Kidney epithelial cell (primary cell): ENCODE data around the gene ZNF266. TPM values are rescaled to one million over a fixed set of nuclear protein-coding genes. Genes with fewer than 3 reads are reported as not detected.

ENCODE experiments used
- DNase-seq: peaks from one replicate; pipeline ENCODE4 v3.0.0-alpha.2; 2010; ENCODE audit warnings: low read depth
- H3K27me3 ChIP-seq: 2 replicates; pipeline ENCODE4 v1.6.0; 2011; ENCODE audit warnings: low read length; ENCODE audit not compliant: control insufficient read depth, insufficient read depth
- H3K36me3 ChIP-seq: 2 replicates; pipeline ENCODE4 v1.5.1; 2011; ENCODE audit warnings: low read length; ENCODE audit not compliant: control insufficient read depth, insufficient read depth
- H3K4me3 ChIP-seq: 2 replicates; pipeline ENCODE4 v1.5.1; 2011; ENCODE audit warnings: low read depth, mild to moderate bottlenecking, control low read depth, low read length
- CTCF ChIP-seq: IDR thresholded peaks from 2 replicates; pipeline ENCODE4 v1.5.1; 2011; ENCODE audit warnings: mild to moderate bottlenecking, moderate library complexity, low read length, control low read depth, inconsistent platforms; ENCODE audit not compliant: insufficient read depth, poor library complexity, severe bottlenecking
- total RNA-seq: library from RNA; depleted of rRNA; stranded (reverse); fragments of >200 nt; gene quantifications from 2 replicates; pipeline ENCODE4 v1.2.3, GENCODE V29; 2015

ZNF266 gene
- total RNA-seq, 1 donor from 2014 or later = 14.2 TPM

DNA sequence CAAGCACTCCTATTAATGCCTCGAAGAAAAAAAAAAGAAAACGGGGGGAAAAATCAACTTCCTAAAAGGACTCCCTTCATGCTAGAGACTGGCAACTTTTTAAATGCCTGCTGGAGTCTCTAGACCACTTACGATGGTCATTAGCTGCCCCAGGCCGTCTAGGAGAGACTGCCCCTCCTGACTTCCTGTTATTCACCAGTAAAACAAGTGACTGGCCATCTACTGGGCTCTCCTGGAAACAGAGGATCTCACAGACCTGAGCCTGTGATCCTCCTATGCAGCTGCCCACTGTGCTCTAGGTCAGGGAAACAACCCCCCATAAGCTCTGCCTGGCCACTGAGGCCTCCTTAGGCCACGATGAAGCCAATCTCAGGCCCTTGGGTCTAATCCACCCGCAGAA lies 7.4 kb downstream of the ZNF266 start:
- no peak for TF ChIP-seq CTCF
- no peaks in the 10 kb centered on the region for H3K27me3 ChIP-seq

DNA sequence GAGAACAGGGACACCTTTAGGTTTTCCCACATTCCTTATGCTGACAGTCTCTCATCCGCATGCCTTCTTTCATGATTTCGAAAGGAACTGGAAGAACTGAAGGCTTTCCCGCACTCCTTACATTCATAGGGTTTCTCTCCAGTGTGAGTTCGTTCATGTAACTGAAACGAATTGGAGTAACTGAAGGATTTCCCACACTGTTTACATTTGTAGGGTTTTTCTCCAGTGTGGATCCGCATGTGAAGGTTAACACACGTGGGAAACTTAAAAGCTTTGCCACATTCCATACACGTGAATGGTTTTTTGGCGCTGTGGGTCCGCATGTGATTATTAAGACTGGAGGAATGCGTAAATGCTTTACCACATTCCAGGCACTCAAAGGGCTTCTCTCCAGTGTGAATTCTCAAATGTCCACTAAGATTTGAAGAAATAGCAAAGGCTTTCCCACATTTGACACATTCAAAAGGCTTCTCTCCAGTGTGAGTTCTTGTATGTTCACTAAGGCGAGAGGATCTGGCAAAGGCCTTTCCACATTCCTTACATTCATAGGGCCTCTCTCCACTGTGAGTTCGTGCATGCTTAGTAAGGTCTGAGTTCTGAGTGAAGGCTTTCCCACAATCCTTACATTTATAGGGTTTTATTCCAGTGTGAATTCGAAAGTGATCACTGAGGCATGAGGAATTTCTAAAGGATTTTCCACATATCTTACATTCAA lies 22.0 kb downstream of the ZNF266 start:
- TF ChIP-seq CTCF = no peak
- Histone ChIP-seq H3K4me3 (no peak overlapping the region), H3K27me3 (no peaks in the 10 kb centered on the region), H3K36me3 (peaks cover 2% of the 10 kb centered on the region)
- DNase-seq = no peak

More for the DNA sequence above, 7.4 kb downstream of the ZNF266 start:
- no peak for DNase-seq
- no peak overlapping the region for H3K4me3 ChIP-seq
- peaks cover 1% of the 10 kb centered on the region for H3K36me3 ChIP-seq

GRCh38 chr19:9407827-9408226 lies 27.5 kb downstream of the ZNF266 start:
- no peak overlapping the region for H3K4me3 ChIP-seq

DNA sequence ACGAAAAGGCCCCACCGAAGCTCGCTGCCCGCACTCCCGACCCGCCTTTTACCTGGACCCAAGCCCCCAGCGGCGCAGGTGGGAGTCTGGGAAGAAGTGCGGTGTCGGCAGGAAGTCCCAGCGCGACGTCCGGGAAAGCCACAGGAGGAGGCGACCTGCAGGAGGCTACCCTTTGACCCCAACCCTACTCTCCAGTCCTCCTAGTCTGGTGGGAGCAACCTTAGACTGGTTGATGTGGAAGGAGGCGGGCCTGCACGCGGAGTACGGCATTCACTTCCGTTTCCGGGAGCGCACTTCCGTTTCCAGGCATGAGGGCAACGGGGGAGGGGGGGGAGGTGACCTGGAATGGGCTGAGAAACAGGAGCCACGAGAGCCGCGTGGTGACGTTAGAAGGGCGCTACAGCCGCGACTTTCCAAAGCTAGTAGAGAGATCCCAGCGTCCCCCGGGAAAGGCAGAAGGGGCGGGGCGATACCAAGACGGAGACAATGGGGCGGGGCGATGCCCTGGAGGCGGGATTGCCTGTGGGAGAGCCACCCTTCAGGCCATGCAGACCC lies 28.5 kb downstream of the ZNF266 start:
- DNase-seq = peak; percentile 35
- Histone ChIP-seq H3K27me3 (no peaks in the 10 kb centered on the region), H3K4me3 (peak overlapping the region; percentile 72), H3K36me3 (no peaks in the 10 kb centered on the region)
- no peak for TF ChIP-seq CTCF

More at GRCh38 chr19:9407827-9408226, 27.5 kb downstream of the ZNF266 start:
- Histone ChIP-seq H3K36me3 (no peaks in the 10 kb centered on the region), H3K27me3 (no peaks in the 10 kb centered on the region)
- no peak for TF ChIP-seq CTCF
- no peak for DNase-seq

DNA sequence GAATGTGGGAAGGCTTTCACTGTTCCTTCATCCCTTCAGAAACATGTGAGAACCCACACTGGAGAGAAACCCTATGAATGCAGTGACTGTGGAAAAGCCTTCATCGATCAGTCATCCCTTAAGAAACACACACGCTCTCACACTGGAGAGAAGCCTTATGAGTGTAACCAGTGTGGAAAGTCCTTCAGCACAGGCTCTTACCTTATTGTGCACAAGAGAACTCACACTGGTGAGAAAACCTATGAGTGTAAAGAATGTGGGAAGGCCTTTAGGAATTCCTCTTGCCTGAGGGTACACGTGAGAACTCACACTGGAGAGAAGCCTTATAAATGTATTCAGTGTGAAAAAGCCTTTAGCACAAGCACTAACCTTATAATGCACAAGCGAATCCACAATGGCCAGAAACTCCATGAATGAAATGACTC lies 54.0 kb downstream of the ZNF266 start:
- Histone ChIP-seq H3K4me3 (no peak overlapping the region), H3K27me3 (no peaks in the 10 kb centered on the region), H3K36me3 (peaks cover 4% of the 10 kb centered on the region)
- DNase-seq = no peak
- no peak for TF ChIP-seq CTCF
